ENCODE results near the gene PAQR5. TPM values are rescaled to one million over a fixed set of nuclear protein-coding genes. Genes with fewer than 3 reads are reported as not detected.
A peak's percentile ranks its signal among the peaks of the same experiment; 100 is the strongest.

Gene PAQR5
- total RNA-seq, 4 donors from 2014 or later, result 0.27 to 2.6 (median 1.4) TPM

DNA sequence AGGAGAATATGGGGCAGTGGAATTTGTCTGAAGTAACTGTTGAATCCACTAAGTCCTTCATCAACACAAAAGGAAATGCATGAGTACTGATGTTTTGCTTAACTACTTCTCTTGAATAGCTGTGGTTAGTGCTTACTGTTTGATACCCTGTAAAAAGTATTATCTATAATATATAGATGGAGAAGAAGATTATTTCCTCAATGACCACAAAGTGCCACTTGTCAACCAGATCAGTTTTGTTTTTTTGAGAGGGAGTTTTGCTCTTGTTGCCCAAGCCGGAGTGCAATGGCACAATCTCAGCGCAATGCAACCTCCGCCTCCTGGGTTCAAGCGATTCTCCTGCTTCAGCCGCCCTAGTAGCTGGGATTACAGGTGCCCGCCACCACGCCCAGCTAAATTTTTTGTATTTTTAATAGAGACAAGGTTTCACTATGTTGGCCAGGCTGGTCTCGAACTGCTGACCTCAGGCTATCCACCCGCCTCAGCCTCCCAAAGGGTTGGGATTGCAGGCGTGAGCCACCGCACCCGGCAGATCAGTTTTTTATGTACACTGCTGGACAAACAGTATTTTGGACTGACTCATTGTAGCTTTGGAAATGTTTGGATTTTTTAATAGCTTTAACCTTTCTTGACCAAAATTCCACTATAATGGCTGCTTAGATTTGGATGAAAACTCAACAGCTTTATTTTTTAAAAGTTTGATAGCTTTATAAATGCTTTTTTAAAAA, 152.4 kb downstream of the PAQR5 start:
- Histone ChIP-seq H3K36me3 (peaks cover 0 to 14% of the 10 kb centered on the region in 2 donors), H3K9me3 (no peaks in the 10 kb centered on the region), H3K27ac (peak overlapping the region in 2 of 4 donors; percentile 94 to 98), H3K27me3 (no peaks in the 10 kb centered on the region), H3K4me3 (no peak overlapping the region), H3K4me1 (peaks cover 0 to 34% (median 15%) of the 10 kb centered on the region in 3 donors)
- 91% methylated on average over 10 of the region's 12 CpGs; no CpG with 5 or more reads in 1 of the 2 donors for WGBS, 2 donors (ENCODE audit: low coverage in 1 of 2)
- ATAC-seq, result no peak
- TF ChIP-seq EP300 (IDR thresholded peaks at IDR 0.05), result no peak
- TF ChIP-seq CTCF (IDR thresholded peaks at IDR 0.05), result no peak
- no peak for TF ChIP-seq POLR2A (IDR thresholded peaks at IDR 0.05)

DNA sequence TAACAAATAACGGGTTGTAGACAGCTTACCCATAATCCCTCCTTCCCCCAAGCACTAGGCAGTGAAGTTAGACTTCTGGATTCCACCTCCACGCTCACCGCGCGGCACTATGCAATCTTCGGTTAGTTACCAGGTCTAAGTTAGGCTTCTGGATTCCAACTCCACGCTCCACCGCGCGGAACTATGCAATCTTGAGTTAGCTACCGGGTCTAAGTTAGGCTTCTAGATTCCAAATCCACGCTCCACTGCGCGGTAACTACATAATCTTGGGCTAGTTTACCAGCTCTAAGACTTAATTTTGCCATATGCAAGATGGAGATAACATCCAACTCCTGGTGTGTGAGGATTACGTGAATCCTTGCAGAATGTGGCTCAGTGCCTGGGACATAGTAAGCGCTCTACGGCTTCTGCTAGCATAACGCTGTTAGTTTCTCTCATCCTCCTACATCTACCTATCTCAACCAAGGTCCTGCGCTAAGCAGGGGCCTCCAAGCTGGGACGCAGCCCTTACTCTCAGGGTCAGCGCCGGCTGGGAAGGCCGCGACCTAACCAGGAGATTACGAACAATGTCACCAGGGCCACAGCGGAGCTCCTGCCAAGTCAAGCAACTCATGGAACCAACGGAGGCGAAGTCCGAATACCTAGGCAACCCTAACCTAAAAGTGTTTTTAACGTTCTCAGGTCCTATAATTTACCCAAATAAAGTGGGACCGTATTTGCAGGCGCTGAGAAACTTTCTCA, 153.4 kb downstream of the PAQR5 start:
- no peaks in the 10 kb centered on the region for H3K9me3 ChIP-seq
- no peaks in the 10 kb centered on the region for H3K27me3 ChIP-seq
- WGBS, 2 donors (ENCODE audit: low coverage in 1 of 2), result 18 to 30% methylated on average over 27 of the region's 32 CpGs
- peak; percentile 37 for ATAC-seq
- H3K4me3 ChIP-seq, result peak overlapping the region; percentile 93 to 96
- peaks cover 0 to 24% of the 10 kb centered on the region in 2 donors for H3K36me3 ChIP-seq
- peaks cover 0 to 34% (median 15%) of the 10 kb centered on the region in 3 donors for H3K4me1 ChIP-seq
- TF ChIP-seq POLR2A (IDR thresholded peaks at IDR 0.05), result no peak
- TF ChIP-seq POLR2AphosphoS5 (IDR thresholded peaks at IDR 0.05), result no peak
- TF ChIP-seq CTCF (IDR thresholded peaks at IDR 0.05), result no peak
- no peak for TF ChIP-seq EP300 (IDR thresholded peaks at IDR 0.05)
- peak overlapping the region; percentile 75 to 98 (median 94) for H3K27ac ChIP-seq

DNA sequence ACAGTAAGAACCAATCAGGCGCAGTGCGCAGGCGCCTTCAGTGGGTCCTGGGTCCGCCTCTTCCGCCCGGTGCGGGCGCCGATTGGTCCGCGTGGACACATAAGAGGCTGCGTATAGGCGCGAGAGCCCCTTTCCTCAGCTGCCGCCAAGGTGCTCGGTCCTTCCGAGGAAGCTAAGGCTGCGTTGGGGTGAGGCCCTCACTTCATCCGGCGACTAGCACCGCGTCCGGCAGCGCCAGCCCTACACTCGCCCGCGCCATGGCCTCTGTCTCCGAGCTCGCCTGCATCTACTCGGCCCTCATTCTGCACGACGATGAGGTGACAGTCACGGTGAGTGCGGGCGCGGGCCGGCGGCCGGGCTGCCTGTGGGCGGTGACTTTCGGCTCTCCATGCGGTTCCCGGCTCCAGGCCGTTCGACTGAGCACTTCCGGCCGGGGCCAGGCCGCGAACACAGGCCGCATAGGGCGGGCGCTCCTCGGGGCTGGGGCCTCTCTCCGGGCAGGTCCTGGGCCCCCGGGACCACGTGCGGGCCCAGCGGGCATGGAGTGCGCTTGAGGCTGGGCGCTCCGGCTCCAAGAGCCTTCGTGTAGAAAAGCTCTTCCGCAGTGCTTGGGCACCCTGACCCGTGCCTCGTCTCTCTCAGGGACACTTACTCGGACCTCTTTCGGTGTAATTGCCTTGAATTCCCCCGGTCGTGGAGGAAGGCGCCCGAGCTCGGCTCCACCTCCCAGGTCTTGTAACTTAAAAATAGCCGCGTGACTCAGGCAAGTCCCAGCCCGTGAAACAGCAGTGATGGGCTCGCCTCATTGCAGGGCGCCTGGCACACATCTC, 154.2 kb downstream of the PAQR5 start, which contains the start of gene RPLP1:
RPLP1 (plus strand) TSS at position 127 of the 830 bp plus-strand sequence; CDS start at position 258, 131 bp downstream.
- TF ChIP-seq EP300 (IDR thresholded peaks at IDR 0.05) (no peak), POLR2A (IDR thresholded peaks at IDR 0.05) (peak; percentile 91 to 93), POLR2AphosphoS5 (IDR thresholded peaks at IDR 0.05) (peak; percentile 98), CTCF (IDR thresholded peaks at IDR 0.05) (peak in 1 of 4 experiments; percentile 11)
- H3K4me1 ChIP-seq, result peaks cover 0 to 38% (median 15%) of the 10 kb centered on the region in 3 donors
- no peaks in the 10 kb centered on the region for H3K9me3 ChIP-seq
- peaks cover 0 to 32% of the 10 kb centered on the region in 2 donors for H3K36me3 ChIP-seq
- H3K27me3 ChIP-seq, result no peaks in the 10 kb centered on the region
- peak within 1 kb of the TSS; percentile 81 to 98 (median 94) for H3K27ac ChIP-seq
- WGBS, 2 donors (ENCODE audit: low coverage in 1 of 2), result 0% methylated on average over 2 to 12 of the region's 77 CpGs
- peak; percentile 97 for ATAC-seq
- H3K4me3 ChIP-seq, result peak within 1 kb of the TSS; percentile 93 to 96

- Histone ChIP-seq H3K27me3 (no peaks in the 10 kb centered on the region), H3K4me1 (peaks cover 0 to 52% (median 15%) of the 10 kb centered on the region in 3 donors), H3K27ac (peak overlapping the region in 1 of 4 donors; percentile 38), H3K36me3 (peaks cover 0 to 34% of the 10 kb centered on the region in 2 donors), H3K9me3 (no peaks in the 10 kb centered on the region), H3K4me3 (peak overlapping the region in 1 of 2 donors; percentile 96)
- WGBS, 2 donors (ENCODE audit: low coverage in 1 of 2), result 19 to 43% methylated on average over 5 of the region's 5 CpGs
- no peak for TF ChIP-seq EP300 (IDR thresholded peaks at IDR 0.05)
- ATAC-seq, result no peak
Measured at GRCh38 chr15:69454953-69455352, 156.2 kb downstream of the PAQR5 start.

Data from gastroesophageal sphincter (tissue), 4 donors.